OCI-LY3 (cell line): ENCODE measurements around the gene CAV2.
A peak's percentile ranks its signal among the peaks of the same experiment; 100 is the strongest.

Experiments
- H2AFZ ChIP-seq: fragments of 200-600, 300-600 bp; shearing (Covaris generic); 2 replicates; pipeline ENCODE4 v1.6.0; 2014; ENCODE audit warnings: antibody characterized with exemption, low read depth, low read length
- H3K27ac ChIP-seq: fragments of 200-600, 300-600 bp; sonication (generic); 2 replicates; pipeline ENCODE4 v1.5.1; 2014; ENCODE audit warnings: mild to moderate bottlenecking, low read length, moderate library complexity, mixed read lengths
- H3K27me3 ChIP-seq: fragments of 200-600, 300-600 bp; sonication (generic); 2 replicates; pipeline ENCODE4 v1.6.1; 2014; ENCODE audit warnings: low read depth, low read length, mixed read lengths
- H3K36me3 ChIP-seq: fragments of 200-600, 300-600 bp; sonication (generic); replicated peaks from 2 replicates; pipeline ENCODE3; 2014; ENCODE audit warnings: low read depth, low read length, mixed read lengths
- H3K4me1 ChIP-seq: fragments of 300-600, 200-600 bp; sonication (generic); 2 replicates; pipeline ENCODE4 v1.6.1; 2014; ENCODE audit warnings: low read length, mixed read lengths
- H3K4me2 ChIP-seq: fragments of 200-600, 300-600 bp; sonication (generic); 2 replicates; pipeline ENCODE4 v1.6.1; 2014; ENCODE audit warnings: low read length, mixed read lengths
- H3K4me3 ChIP-seq: fragments of 300-600, 200-600 bp; sonication (generic); 2 replicates; pipeline ENCODE4 v1.5.1; 2014; ENCODE audit warnings: antibody characterized with exemption, mild to moderate bottlenecking, low read length, moderate library complexity
- H3K79me2 ChIP-seq: fragments of 300-600, 200-600 bp; shearing (Covaris generic); 2 replicates; pipeline ENCODE4 v1.6.1; 2014; ENCODE audit warnings: mild to moderate bottlenecking, low read length, mixed read lengths
- H3K9ac ChIP-seq: fragments of 300-600, 200-600 bp; shearing (Covaris generic); 2 replicates; pipeline ENCODE4 v1.6.0; 2014; ENCODE audit warnings: mild to moderate bottlenecking, low read length, moderate library complexity
- H3K9me3 ChIP-seq: fragments of 200-600, 300-600 bp; shearing (Covaris generic); 2 replicates; pipeline ENCODE4 v1.6.1; 2014; ENCODE audit warnings: low read length, mixed read lengths; ENCODE audit not compliant: insufficient read depth
- H4K20me1 ChIP-seq: fragments of 200-600, 300-600 bp; sonication (generic); 2 replicates; pipeline ENCODE4 v1.6.1; 2016; ENCODE audit warnings: low read length, mixed read lengths; ENCODE audit not compliant: insufficient read depth
- EZH2phosphoT487 ChIP-seq: fragments of 200-600 bp; shearing (Covaris generic); IDR thresholded peaks from 2 replicates; pipeline ENCODE4 v1.6.1; 2018; ENCODE audit warnings: antibody characterized with exemption, mixed run types, low read depth
- TF ChIP-seq, protein P1 (sequence below): fragments of 200-600, 300-600 bp; sonication (generic); IDR thresholded peaks from 2 replicates; pipeline ENCODE4 v1.5.1; 2014; ENCODE audit warnings: antibody characterized with exemption, low read length, low read depth

CAV2 gene

DNA sequence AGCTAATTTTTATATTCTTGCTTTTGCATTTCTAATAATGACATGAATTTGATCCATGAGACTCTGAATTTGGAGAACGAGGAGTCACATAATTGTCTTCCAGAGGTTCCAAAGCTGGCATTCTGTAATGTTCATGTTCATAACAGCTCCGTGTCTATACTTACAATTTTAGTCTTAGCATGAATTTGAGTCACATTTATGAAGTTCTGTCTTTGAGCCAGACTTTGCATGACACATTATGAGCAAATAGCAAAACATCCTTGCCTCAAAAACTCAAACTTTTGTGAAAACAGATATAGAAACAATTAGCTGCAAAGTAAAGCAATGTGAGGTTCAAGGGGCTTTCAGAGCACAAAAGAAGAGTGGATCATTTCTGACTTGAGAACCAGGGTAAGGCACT is 44.5 kb upstream of the CAV2 start:
- H3K36me3 ChIP-seq = no peaks in the 10 kb centered on the region
- no peak overlapping the region for H3K9ac ChIP-seq
- TF ChIP-seq, protein P1, sequence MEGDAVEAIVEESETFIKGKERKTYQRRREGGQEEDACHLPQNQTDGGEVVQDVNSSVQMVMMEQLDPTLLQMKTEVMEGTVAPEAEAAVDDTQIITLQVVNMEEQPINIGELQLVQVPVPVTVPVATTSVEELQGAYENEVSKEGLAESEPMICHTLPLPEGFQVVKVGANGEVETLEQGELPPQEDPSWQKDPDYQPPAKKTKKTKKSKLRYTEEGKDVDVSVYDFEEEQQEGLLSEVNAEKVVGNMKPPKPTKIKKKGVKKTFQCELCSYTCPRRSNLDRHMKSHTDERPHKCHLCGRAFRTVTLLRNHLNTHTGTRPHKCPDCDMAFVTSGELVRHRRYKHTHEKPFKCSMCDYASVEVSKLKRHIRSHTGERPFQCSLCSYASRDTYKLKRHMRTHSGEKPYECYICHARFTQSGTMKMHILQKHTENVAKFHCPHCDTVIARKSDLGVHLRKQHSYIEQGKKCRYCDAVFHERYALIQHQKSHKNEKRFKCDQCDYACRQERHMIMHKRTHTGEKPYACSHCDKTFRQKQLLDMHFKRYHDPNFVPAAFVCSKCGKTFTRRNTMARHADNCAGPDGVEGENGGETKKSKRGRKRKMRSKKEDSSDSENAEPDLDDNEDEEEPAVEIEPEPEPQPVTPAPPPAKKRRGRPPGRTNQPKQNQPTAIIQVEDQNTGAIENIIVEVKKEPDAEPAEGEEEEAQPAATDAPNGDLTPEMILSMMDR = no peak
- TF ChIP-seq EZH2phosphoT487 = no peak
- H3K4me3 ChIP-seq = no peak overlapping the region
- H3K27me3 ChIP-seq = no peaks in the 10 kb centered on the region; the same call in 1 of the 2 replicates
- no peak overlapping the region for H3K4me2 ChIP-seq
- no peak overlapping the region for H2AFZ ChIP-seq
- H4K20me1 ChIP-seq = no peaks in the 10 kb centered on the region
- H3K27ac ChIP-seq = no peak overlapping the region
- no peaks in the 10 kb centered on the region for H3K79me2 ChIP-seq
- no peaks in the 10 kb centered on the region for H3K4me1 ChIP-seq
- no peaks in the 10 kb centered on the region for H3K9me3 ChIP-seq

DNA sequence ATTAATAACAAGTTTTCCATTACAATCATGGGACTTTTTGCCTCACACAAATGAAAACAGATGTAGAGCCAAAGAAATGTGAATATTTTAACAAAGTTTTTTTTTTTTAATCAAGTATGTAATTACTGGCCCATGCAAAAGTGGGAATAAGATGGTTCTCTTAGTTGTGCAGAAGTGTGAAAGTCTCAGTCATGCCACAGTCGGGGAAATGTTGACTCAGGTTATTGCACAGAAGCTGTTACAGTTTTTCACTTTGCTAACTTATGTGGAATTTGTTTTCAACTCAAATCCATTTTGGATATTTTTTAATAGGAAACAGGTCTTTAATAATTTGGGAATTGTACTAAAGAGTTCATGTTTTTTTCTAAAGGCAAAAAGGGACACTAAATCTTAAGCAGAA is 44.0 kb upstream of the CAV2 start:
- no peaks in the 10 kb centered on the region for H3K4me1 ChIP-seq
- no peak overlapping the region for H2AFZ ChIP-seq
- H3K4me3 ChIP-seq = no peak overlapping the region
- no peak overlapping the region for H3K4me2 ChIP-seq
- no peaks in the 10 kb centered on the region for H3K79me2 ChIP-seq
- H3K36me3 ChIP-seq = no peaks in the 10 kb centered on the region
- no peaks in the 10 kb centered on the region for H3K9me3 ChIP-seq
- no peak overlapping the region for H3K27ac ChIP-seq
- no peaks in the 10 kb centered on the region for H4K20me1 ChIP-seq
- no peak overlapping the region for H3K9ac ChIP-seq
- no peaks in the 10 kb centered on the region; the same call in 1 of the 2 replicates for H3K27me3 ChIP-seq
- no peak for TF ChIP-seq EZH2phosphoT487
- TF ChIP-seq, protein P1 = no peak

DNA sequence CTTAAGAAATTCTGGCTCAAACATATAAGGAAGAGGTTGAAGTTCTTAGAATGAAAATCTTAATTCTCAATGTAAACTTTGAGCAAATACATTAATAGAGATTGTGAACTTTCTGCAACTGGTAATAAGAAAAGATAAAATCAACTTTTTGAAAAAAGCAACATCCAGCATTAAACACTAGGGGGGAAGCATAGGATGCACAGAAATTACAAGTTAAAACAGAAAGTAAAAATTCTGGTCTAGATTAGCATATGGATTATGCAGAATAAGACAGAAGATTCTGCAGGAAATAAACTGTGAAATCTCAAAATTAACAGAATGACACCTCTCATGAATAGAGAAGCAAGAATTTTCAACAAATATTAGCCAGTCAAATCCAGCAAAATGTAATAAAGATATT is 38.0 kb upstream of the CAV2 start:
- no peaks in the 10 kb centered on the region for H3K36me3 ChIP-seq
- H3K27me3 ChIP-seq = no peaks in the 10 kb centered on the region
- H3K79me2 ChIP-seq = no peaks in the 10 kb centered on the region
- no peak overlapping the region for H3K27ac ChIP-seq
- no peak overlapping the region for H3K9ac ChIP-seq
- no peak overlapping the region for H3K4me3 ChIP-seq
- no peaks in the 10 kb centered on the region for H4K20me1 ChIP-seq
- peaks cover 20% of the 10 kb centered on the region for H3K4me1 ChIP-seq
- no peaks in the 10 kb centered on the region for H3K9me3 ChIP-seq
- no peak overlapping the region for H3K4me2 ChIP-seq
- H2AFZ ChIP-seq = no peak overlapping the region
- no peak for TF ChIP-seq EZH2phosphoT487
- TF ChIP-seq, protein P1 = peak; percentile 13; the same call in 1 of the 2 replicates

DNA sequence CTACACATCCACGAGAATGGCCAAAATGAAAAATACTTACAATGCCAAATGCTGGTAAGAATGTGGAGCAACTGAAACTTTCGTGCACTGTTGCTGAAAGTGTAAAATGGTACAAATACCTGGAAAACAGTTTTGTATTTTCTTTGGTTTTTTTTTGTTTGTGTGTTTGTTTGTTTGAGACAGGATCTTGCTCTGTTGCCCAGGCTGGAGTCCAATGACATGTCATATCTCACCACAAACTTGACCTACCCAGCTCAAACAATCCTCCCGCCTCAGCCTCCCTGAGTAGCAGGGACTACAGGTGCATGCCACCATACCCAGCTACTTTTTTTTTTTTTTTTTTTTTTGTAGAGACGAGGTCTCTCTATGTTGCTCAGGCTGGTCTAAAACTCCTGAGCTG is 35.6 kb upstream of the CAV2 start:
- H3K36me3 ChIP-seq = no peaks in the 10 kb centered on the region
- no peak overlapping the region for H3K27ac ChIP-seq
- H3K4me1 ChIP-seq = peaks cover 20% of the 10 kb centered on the region

More for the DNA sequence above, 35.6 kb upstream of the CAV2 start:
- Histone ChIP-seq H3K79me2 (no peaks in the 10 kb centered on the region), H3K4me3 (no peak overlapping the region), H2AFZ (peak overlapping the region; percentile 28; the same call in 1 of the 2 replicates), H4K20me1 (no peaks in the 10 kb centered on the region), H3K27me3 (no peaks in the 10 kb centered on the region), H3K9ac (no peak overlapping the region), H3K9me3 (no peaks in the 10 kb centered on the region), H3K4me2 (no peak overlapping the region)
- TF ChIP-seq, protein P1 = no peak
- TF ChIP-seq EZH2phosphoT487 = no peak
